K562 (cell line): ENCODE results near the gene TAF12.

ENCODE experiments used
- CHD4 ChIP-seq: fragments of 200-600 bp; sonication (generic); IDR thresholded peaks from 3 replicates; pipeline ENCODE4 v1.6.1; 2012; ENCODE audit warnings: low read depth, mild to moderate bottlenecking, mixed read lengths, low read length, inconsistent platforms; ENCODE audit not compliant: insufficient read depth, insufficient replicate concordance, poor library complexity, severe bottlenecking
- HNRNPUL1 ChIP-seq: fragments of 200-400 bp; formaldehyde crosslinking; IDR thresholded peaks from 2 replicates; pipeline ENCODE4 v1.6.1; 2017; ENCODE audit warnings: low read length
- JUN ChIP-seq, 2 experiments: sonication (generic) in 1 of 2; formaldehyde crosslinking in 1 of 2; IDR thresholded peaks; 2 replicates each; pipeline versions ENCODE4 v1.6.1 to v1.8.0; 2012 to 2022; ENCODE audit warnings: borderline replicate concordance in 2 of 2, mild to moderate bottlenecking in 2 of 2, improper control_type of control experiment in 1 of 2, low read depth in 1 of 2, low read length in 1 of 2, missing genetic modification reagents in 1 of 2
- SMARCA4 ChIP-seq: fragments of 450-650 bp; IDR thresholded peaks from 2 replicates; pipeline ENCODE4 v1.6.1; 2016
- TRIM25 ChIP-seq: fragments of 450-650 bp; IDR thresholded peaks from 2 replicates; pipeline ENCODE4 v1.7.0; 2016; ENCODE audit warnings: borderline replicate concordance

GRCh38 chr1:28666806-28667205 is 23.9 kb upstream of the TAF12 start:
- TF ChIP-seq CHD4 (no peak), HNRNPUL1 (no peak), TRIM25 (no peak), JUN (IDR thresholded peaks at IDR 0.05; ENCODE audit: borderline replicate concordance, low read depth, low read length) (no peak), JUN (CRISPR knock-in tag; IDR thresholded peaks at IDR 0.05; ENCODE audit: borderline replicate concordance) (no peak), SMARCA4 (no peak)
